Heart right ventricle (tissue), 16 donors: Measurements from ENCODE around the gene KRTAP4-11. TPM values are rescaled to one million over a fixed set of nuclear protein-coding genes. Genes with fewer than 3 reads are reported as not detected.

Experiments
- ATAC-seq, 8 donors: fragments of 200-7000 bp; cut with Tn5 transposase; one replicate each; pipeline ENCODE4 v1.9.1; 2020; ENCODE audit warnings: mild to moderate bottlenecking in 8 of 8, moderate library complexity in 8 of 8, moderate number of reproducible peaks in 1 of 8
- DNase-seq, 2 donors: peaks; one replicate each; pipeline ENCODE4 v3.0.0-alpha.2; 2020
- H3K27ac ChIP-seq, 10 donors: fragments of 200-600 bp; sonication (generic) in 2 of 10; one replicate each; pipeline versions ENCODE4 v1.5.0 to v1.8.0; 2020 to 2022; ENCODE audit warnings: mild to moderate bottlenecking in 3 of 10
- H3K27me3 ChIP-seq, 7 donors: fragments of 200-600 bp; one replicate each; pipeline ENCODE4 v1.8.0; 2021 to 2022; ENCODE audit warnings: mild to moderate bottlenecking in 2 of 7
- H3K36me3 ChIP-seq, 9 donors: fragments of 200-600 bp; sonication (generic) in 1 of 9; one replicate each; pipeline versions ENCODE4 v1.5.0 to v1.8.0; 2020 to 2022; ENCODE audit warnings: mild to moderate bottlenecking in 2 of 9
- H3K4me1 ChIP-seq, 9 donors: fragments of 200-600 bp; sonication (generic) in 1 of 9; one replicate each; pipeline versions ENCODE4 v1.5.0 to v1.8.0; 2020 to 2022; ENCODE audit warnings: mild to moderate bottlenecking in 4 of 9
- H3K4me3 ChIP-seq, 10 donors: fragments of 200-600 bp; sonication (generic) in 2 of 10; one replicate each; pipeline versions ENCODE4 v1.5.0 to v1.8.0; 2020 to 2022; ENCODE audit warnings: mild to moderate bottlenecking in 7 of 10, moderate library complexity in 2 of 10
- H3K9me3 ChIP-seq, 11 donors: fragments of 200-600 bp in 10 of 11; sonication (generic) in 2 of 11; one replicate each; pipeline versions ENCODE4 v1.5.0 to v1.8.0; 2013 to 2022; ENCODE audit warnings: mild to moderate bottlenecking in 2 of 11, control low read depth in 1 of 11, moderate library complexity in 1 of 11
- CTCF ChIP-seq, 9 donors: fragments of 200-600 bp; sonication (generic) in 2 of 9; IDR thresholded peaks; one replicate each; pipeline versions ENCODE4 v1.5.0 to v1.8.0; 2021 to 2022; ENCODE audit warnings: antibody characterized with exemption in 9 of 9, mild to moderate bottlenecking in 5 of 9, moderate library complexity in 1 of 9
- WGBS, 2 donors: extraction: QIAGEN DNeasy Blood & Tissue Kit; methylation state at CpG; one replicate each; pipeline ENCODE4 v1.1.7; 2013; ENCODE audit warnings: inconsistent platforms in 1 of 2; 5-methylcytosine and 5-hydroxymethylcytosine counted together
- intact Hi-C, 10 donors: fragments of 100-400 bp; cut with DNase I; formaldehyde crosslinking; loops; one replicate each; pipeline versions ENCODE4 v1.11.1 to v1.14.2; 2022
- polyA plus RNA-seq, 2 donors: library from polyadenylated mRNA; stranded (reverse); fragments of 200-250 nt; gene quantifications; one replicate each; pipeline ENCODE4 v1.2.3, GENCODE V29; 2013
- total RNA-seq, 10 donors: library from RNA; stranded (reverse); fragmentation: NEBNext Ultra II Directional in 3 of 10; extraction: Animal tissue kit (Norgen Biotek cat#: 25700) in 3 of 10; gene quantifications; one replicate each; pipeline versions ENCODE4 v1.2.1 to v1.2.4, GENCODE V29; 2021 to 2023
- donor health status: Arrhythmogenic right ventricular cardiomyopathy.
- donor health status: ischemic (EF 13 %, LVEDD 7.1; RV severe dilation, severe dysfunction).
- donor health status: healthy with polysubstance abuse.
- donor health status: DM: no; HTN: yes; CAD: no.
- donor health status: DM: no; HTN: no; CAD: no.
- donor health status: ischemic (EF 25% LVEDD 6.9; RV normal size, moderate dysfunction).
- donor health status: ischemic (EF 25% LVEDD 5.7; RV mildly dilated, moderate dysfunction).
- donor health status: healthy.
- donor health status: DM: yes; HTN: yes; CAD: no.
- donor health status: Ischemic cardiomyopathy.
- donor health status: ischemic (EF 35%, LVEDD 5.7; RV mildly dilated, moderate dysfunction).
- donor health status: nonischemic (EF 11% LVEDD 7.7; RV severe dilation, severe dysfunction).
- donor health status: DM: yes; HTN: yes; CAD: no.
- donor health status: PGD.
- donor health status: ischemic (EF 29% LVEDD 5.4; RV normal size, mild dysfunction).
- donor health status: nonischemic (EF 23%, LVEDD 6.1; RV moderate dilation, normal function).

KRTAP4-11 gene
- total and polyA plus RNA-seq, 12 donors: not detected

- WGBS, 2 donors: 72 to 76% methylated on average over 3 of the region's 3 CpGs
- intact Hi-C loops: loop anchor here in 1 of 10 donors (5.0 kb wide), 1 partner anchor 48 kb away; the partner anchor contains the start of gene KRTAP4-11
- Histone ChIP-seq H3K36me3 (no peaks in the 10 kb centered on the region), H3K4me1 (no peaks in the 10 kb centered on the region), H3K27ac (no peak overlapping the region), H3K9me3 (no peaks in the 10 kb centered on the region), H3K27me3 (peaks cover 0 to 21% (median 13%) of the 10 kb centered on the region in 7 donors), H3K4me3 (no peak overlapping the region)
- DNase-seq (no peak), ATAC-seq (no peak)
- TF ChIP-seq CTCF (IDR thresholded peaks at IDR 0.05): no peak
These were observed 49.1 kb downstream of the KRTAP4-11 start for GRCh38 chr17:41069031-41069430.

GRCh38 chr17:41067281-41067680, 50.9 kb downstream of the KRTAP4-11 start:
- intact Hi-C loops: loop anchor here in 1 of 10 donors (5.0 kb wide), 1 partner anchor 50 kb away; the partner anchor contains the start of gene KRTAP4-11

More at GRCh38 chr17:41067281-41067680, 50.9 kb downstream of the KRTAP4-11 start:
- no peak for DNase-seq
- Histone ChIP-seq H3K9me3 (no peaks in the 10 kb centered on the region), H3K4me3 (no peak overlapping the region), H3K36me3 (no peaks in the 10 kb centered on the region), H3K27ac (no peak overlapping the region), H3K27me3 (peaks cover 0 to 35% (median 18%) of the 10 kb centered on the region in 7 donors), H3K4me1 (no peaks in the 10 kb centered on the region)
- TF ChIP-seq CTCF (IDR thresholded peaks at IDR 0.05): no peak
- no peak for ATAC-seq

Other genes with a start within 250 kb of the KRTAP4-11 start
Only the 30 nearest of the 38 such genes appear.
- not detected for gene KRT40, start 134.0 kb downstream of the KRTAP4-11 start, total RNA-seq
- gene KRT40, start 134.0 kb downstream of the KRTAP4-11 start, polyA plus RNA-seq: not detected
- not detected for gene KRTAP3-3, start 124.2 kb downstream of the KRTAP4-11 start, total RNA-seq
- gene KRTAP3-3, start 124.2 kb downstream of the KRTAP4-11 start, polyA plus RNA-seq: not detected
- gene KRTAP3-2, start 118.5 kb downstream of the KRTAP4-11 start, total RNA-seq: not detected
- not detected for gene KRTAP3-2, start 118.5 kb downstream of the KRTAP4-11 start, polyA plus RNA-seq
- gene KRTAP3-1, start 109.2 kb downstream of the KRTAP4-11 start, total RNA-seq: not detected
- gene KRTAP3-1, start 109.2 kb downstream of the KRTAP4-11 start, polyA plus RNA-seq: not detected
- not detected for gene KRTAP1-5, start 91.2 kb downstream of the KRTAP4-11 start, total RNA-seq
- not detected for gene KRTAP1-5, start 91.2 kb downstream of the KRTAP4-11 start, polyA plus RNA-seq
- not detected for gene KRTAP1-4, start 88.2 kb downstream of the KRTAP4-11 start, total RNA-seq
- gene KRTAP1-4, start 88.2 kb downstream of the KRTAP4-11 start, polyA plus RNA-seq: not detected
- gene KRTAP1-3, start 83.5 kb downstream of the KRTAP4-11 start, total RNA-seq: not detected
- not detected for gene KRTAP1-3, start 83.5 kb downstream of the KRTAP4-11 start, polyA plus RNA-seq
- not detected for gene KRTAP1-1, start 76.9 kb downstream of the KRTAP4-11 start, total RNA-seq
- not detected for gene KRTAP1-1, start 76.9 kb downstream of the KRTAP4-11 start, polyA plus RNA-seq
- not detected for gene KRTAP2-1, start 71.1 kb downstream of the KRTAP4-11 start, total RNA-seq
- gene KRTAP2-1, start 71.1 kb downstream of the KRTAP4-11 start, polyA plus RNA-seq: not detected
- not detected for gene KRTAP2-2, start 63.1 kb downstream of the KRTAP4-11 start, total RNA-seq
- gene KRTAP2-2, start 63.1 kb downstream of the KRTAP4-11 start, polyA plus RNA-seq: not detected
- not detected for gene KRTAP2-3, start 58.3 kb downstream of the KRTAP4-11 start, total RNA-seq
- not detected for gene KRTAP2-3, start 58.3 kb downstream of the KRTAP4-11 start, polyA plus RNA-seq
- gene KRTAP2-4, start 52.5 kb downstream of the KRTAP4-11 start, total RNA-seq: not detected
- gene KRTAP2-4, start 52.5 kb downstream of the KRTAP4-11 start, polyA plus RNA-seq: not detected
- not detected for gene KRTAP4-7, start 34.2 kb downstream of the KRTAP4-11 start, total RNA-seq
- gene KRTAP4-7, start 34.2 kb downstream of the KRTAP4-11 start, polyA plus RNA-seq: not detected
- gene KRTAP4-8, start 20.2 kb downstream of the KRTAP4-11 start, total RNA-seq: not detected
- not detected for gene KRTAP4-8, start 20.2 kb downstream of the KRTAP4-11 start, polyA plus RNA-seq
- gene KRTAP4-16, start 16.2 kb downstream of the KRTAP4-11 start, total RNA-seq: not detected
- not detected for gene KRTAP4-16, start 16.2 kb downstream of the KRTAP4-11 start, polyA plus RNA-seq
- not detected for gene KRTAP4-9, start 13.0 kb downstream of the KRTAP4-11 start, total RNA-seq
- gene KRTAP4-9, start 13.0 kb downstream of the KRTAP4-11 start, polyA plus RNA-seq: not detected
- not detected for gene KRTAP4-12, start 5.8 kb upstream of the KRTAP4-11 start, total RNA-seq
- gene KRTAP4-12, start 5.8 kb upstream of the KRTAP4-11 start, polyA plus RNA-seq: not detected
- gene KRTAP4-6, start 22.2 kb upstream of the KRTAP4-11 start, total RNA-seq: not detected
- gene KRTAP4-6, start 22.2 kb upstream of the KRTAP4-11 start, polyA plus RNA-seq: not detected
- not detected for gene KRTAP4-5, start 31.5 kb upstream of the KRTAP4-11 start, total RNA-seq
- not detected for gene KRTAP4-5, start 31.5 kb upstream of the KRTAP4-11 start, polyA plus RNA-seq
- gene KRTAP4-4, start 42.4 kb upstream of the KRTAP4-11 start, total RNA-seq: not detected
- gene KRTAP4-4, start 42.4 kb upstream of the KRTAP4-11 start, polyA plus RNA-seq: not detected
- gene KRTAP4-3, start 49.8 kb upstream of the KRTAP4-11 start, total RNA-seq: not detected
- not detected for gene KRTAP4-3, start 49.8 kb upstream of the KRTAP4-11 start, polyA plus RNA-seq
- not detected for gene KRTAP4-2, start 59.8 kb upstream of the KRTAP4-11 start, total RNA-seq
- gene KRTAP4-2, start 59.8 kb upstream of the KRTAP4-11 start, polyA plus RNA-seq: not detected
- not detected for gene KRTAP4-1, start 66.5 kb upstream of the KRTAP4-11 start, total RNA-seq
- not detected for gene KRTAP4-1, start 66.5 kb upstream of the KRTAP4-11 start, polyA plus RNA-seq
- gene KRTAP9-1, start 71.5 kb upstream of the KRTAP4-11 start, total RNA-seq: not detected
- not detected for gene KRTAP9-1, start 71.5 kb upstream of the KRTAP4-11 start, polyA plus RNA-seq
- not detected for gene KRTAP9-2, start 108.3 kb upstream of the KRTAP4-11 start, total RNA-seq
- gene KRTAP9-2, start 108.3 kb upstream of the KRTAP4-11 start, polyA plus RNA-seq: not detected
- gene KRTAP9-3, start 114.1 kb upstream of the KRTAP4-11 start, total RNA-seq: not detected
- not detected for gene KRTAP9-3, start 114.1 kb upstream of the KRTAP4-11 start, polyA plus RNA-seq
- not detected for gene KRTAP9-8, start 119.6 kb upstream of the KRTAP4-11 start, total RNA-seq
- not detected for gene KRTAP9-8, start 119.6 kb upstream of the KRTAP4-11 start, polyA plus RNA-seq
- not detected for gene KRTAP9-4, start 131.3 kb upstream of the KRTAP4-11 start, total RNA-seq
- not detected for gene KRTAP9-4, start 131.3 kb upstream of the KRTAP4-11 start, polyA plus RNA-seq
- gene KRTAP9-9, start 137.0 kb upstream of the KRTAP4-11 start, total RNA-seq: not detected
- not detected for gene KRTAP9-9, start 137.0 kb upstream of the KRTAP4-11 start, polyA plus RNA-seq
- not detected for gene KRTAP9-6, start 147.0 kb upstream of the KRTAP4-11 start, total RNA-seq
- gene KRTAP9-6, start 147.0 kb upstream of the KRTAP4-11 start, polyA plus RNA-seq: not detected